OCI-LY7 (cell line): ENCODE results near the gene POR.

Experiments
- EZH2phosphoT487 ChIP-seq: fragments of 200-600 bp; sonication (generic); IDR thresholded peaks from 2 replicates; pipeline ENCODE4 v1.6.1; 2018; ENCODE audit warnings: low read depth, borderline replicate concordance, mild to moderate bottlenecking, mixed run types, antibody characterized with exemption, low read length, moderate library complexity, mixed read lengths
- TF ChIP-seq, protein P1 (sequence below): fragments of 200-600 bp; sonication (generic); conservative IDR thresholded peaks from 2 replicates; pipeline ENCODE4 v1.5.1; 2014; ENCODE audit warnings: mild to moderate bottlenecking, antibody characterized with exemption, low read length, moderate library complexity, mixed read lengths

DNA sequence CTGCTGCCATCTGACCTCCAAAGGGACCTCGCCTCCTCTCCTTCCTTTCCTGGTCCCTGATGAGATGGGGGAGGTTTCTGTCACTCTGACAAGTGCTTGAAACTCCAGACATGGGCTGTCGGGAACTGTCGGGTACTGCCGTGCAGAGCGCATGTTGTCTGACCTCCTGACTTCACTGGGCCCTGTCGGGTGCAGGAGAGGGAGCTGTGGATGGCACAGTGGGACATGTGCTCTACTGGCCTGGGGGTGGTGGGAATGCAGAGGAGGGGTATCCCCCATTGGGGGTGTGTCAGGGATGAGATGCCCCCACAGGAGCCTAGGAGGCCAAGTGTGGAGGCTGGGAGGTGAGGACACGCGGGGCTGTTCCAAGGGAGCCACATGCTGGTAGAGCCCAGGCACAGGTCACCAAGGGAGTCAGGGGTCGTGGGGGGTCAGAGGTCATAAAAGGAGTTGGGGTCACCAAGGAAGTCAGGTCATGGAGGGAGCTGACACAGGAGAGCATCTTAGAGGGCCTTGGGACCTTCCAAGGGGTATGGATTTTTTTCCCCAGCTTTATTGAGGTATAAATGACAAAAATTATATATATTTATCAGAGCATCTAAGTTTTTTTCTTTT is 48.5 kb downstream of the POR start:
- TF ChIP-seq, protein P1, sequence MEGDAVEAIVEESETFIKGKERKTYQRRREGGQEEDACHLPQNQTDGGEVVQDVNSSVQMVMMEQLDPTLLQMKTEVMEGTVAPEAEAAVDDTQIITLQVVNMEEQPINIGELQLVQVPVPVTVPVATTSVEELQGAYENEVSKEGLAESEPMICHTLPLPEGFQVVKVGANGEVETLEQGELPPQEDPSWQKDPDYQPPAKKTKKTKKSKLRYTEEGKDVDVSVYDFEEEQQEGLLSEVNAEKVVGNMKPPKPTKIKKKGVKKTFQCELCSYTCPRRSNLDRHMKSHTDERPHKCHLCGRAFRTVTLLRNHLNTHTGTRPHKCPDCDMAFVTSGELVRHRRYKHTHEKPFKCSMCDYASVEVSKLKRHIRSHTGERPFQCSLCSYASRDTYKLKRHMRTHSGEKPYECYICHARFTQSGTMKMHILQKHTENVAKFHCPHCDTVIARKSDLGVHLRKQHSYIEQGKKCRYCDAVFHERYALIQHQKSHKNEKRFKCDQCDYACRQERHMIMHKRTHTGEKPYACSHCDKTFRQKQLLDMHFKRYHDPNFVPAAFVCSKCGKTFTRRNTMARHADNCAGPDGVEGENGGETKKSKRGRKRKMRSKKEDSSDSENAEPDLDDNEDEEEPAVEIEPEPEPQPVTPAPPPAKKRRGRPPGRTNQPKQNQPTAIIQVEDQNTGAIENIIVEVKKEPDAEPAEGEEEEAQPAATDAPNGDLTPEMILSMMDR = no peak
- no peak for TF ChIP-seq EZH2phosphoT487
